GM21390 (cell line): ENCODE results near the gene COTL1.

Experiments used
- ATAC-seq: cut with Tn5 transposase; IDR thresholded peaks from one replicate; pipeline ENCODE4 v1.9.1; 2021; ENCODE audit not compliant: unreplicated experiment

Gene COTL1, protein sequence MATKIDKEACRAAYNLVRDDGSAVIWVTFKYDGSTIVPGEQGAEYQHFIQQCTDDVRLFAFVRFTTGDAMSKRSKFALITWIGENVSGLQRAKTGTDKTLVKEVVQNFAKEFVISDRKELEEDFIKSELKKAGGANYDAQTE

DNA sequence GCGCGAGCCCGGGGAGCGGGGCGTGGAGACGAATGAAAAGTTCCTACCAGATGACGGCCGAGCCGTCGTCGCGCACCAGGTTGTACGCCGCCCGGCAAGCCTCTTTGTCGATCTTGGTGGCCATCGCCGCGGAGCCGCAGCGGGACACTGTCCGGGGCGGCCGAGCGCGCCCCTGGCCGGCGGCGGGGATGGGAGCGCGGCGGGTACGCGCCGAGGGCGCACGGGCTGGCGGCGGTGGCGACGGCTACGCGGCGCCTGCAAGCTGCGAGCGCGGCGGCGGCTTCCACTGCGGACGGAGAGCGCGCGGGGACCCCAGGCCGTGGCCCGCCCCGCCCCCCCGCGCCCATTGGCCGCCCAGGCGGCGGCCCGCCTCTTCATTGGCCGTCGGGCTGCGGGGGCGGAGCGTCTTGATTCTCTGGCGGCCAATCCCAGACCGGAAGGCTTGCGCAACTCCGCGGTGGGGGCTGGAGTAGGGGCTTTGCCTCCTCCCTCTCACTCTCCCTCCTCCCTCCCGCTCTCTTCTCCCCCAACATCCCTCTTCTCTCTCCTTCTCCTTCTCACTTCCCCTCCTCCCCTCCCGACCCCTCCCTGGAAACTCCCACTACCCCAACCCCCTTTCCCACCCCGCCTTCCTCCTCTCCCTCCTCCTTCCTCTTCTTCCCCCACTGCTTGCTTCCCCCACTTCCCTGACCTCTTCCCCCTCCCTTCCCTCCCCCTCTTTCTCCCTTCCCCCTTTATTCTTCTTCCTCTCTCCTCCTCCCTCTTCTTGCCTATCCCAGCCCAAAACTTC lies at the start of gene COTL1:
COTL1 (minus strand) TSS at position 288 of the 790 bp plus-strand sequence; CDS start at position 124, 164 bp downstream.
- peak; percentile 78 for ATAC-seq

DNA sequence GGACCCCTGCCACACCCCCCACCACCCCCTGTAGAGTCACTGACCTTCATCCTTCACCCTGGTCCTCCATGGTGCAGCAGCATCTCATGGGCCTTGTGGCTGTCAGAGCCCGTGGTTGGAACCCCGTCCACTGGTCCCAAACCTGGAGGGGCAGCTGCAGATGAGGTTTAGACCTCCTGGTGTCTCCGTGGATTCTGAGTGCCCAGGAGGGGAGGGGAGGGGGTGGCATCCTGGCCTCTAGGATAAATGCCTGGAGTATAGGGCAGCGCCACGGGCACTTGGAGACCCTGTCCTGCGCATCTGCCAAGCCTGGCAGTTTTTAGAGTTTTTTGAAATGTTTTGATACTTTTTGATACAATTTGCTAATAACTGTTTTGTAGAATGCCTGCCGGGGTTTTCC lies 48.0 kb upstream of the COTL1 start:
- ATAC-seq = no peak

GRCh38 chr16:84665359-84665758 lies 47.5 kb upstream of the COTL1 start:
- ATAC-seq = no peak

DNA sequence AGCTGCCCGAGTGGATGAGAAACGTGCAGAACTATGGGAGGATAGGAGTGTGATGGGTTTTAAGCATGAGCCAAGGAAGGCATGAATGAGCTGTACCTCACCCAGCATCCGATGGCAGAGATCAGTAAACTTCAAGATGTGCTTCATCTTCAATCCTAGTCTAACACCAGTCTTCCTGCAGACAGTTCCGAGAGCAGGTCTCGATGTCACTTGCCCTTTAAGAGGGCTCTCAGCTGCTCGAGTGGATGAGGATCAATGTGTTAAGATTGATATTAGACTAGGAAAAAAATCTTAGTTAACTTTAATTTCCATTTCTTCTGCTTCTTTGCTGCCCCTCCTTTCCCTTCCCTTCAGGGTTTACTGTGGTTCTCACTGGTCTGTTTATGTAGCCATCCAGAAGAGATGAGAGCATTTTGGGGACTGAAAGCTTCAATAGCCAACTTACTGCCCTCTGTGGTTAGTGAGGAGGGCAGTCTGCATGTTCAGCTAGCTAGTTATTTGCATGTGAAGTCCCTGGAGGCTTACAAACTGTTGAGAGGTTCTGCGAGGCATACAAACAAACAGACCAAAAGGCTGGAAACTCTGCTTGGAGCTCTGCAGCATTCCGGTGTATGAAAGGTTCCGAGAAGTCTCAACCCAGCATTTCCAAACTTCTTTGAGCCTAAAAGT lies 45.7 kb upstream of the COTL1 start:
- ATAC-seq = peak; percentile 95

DNA sequence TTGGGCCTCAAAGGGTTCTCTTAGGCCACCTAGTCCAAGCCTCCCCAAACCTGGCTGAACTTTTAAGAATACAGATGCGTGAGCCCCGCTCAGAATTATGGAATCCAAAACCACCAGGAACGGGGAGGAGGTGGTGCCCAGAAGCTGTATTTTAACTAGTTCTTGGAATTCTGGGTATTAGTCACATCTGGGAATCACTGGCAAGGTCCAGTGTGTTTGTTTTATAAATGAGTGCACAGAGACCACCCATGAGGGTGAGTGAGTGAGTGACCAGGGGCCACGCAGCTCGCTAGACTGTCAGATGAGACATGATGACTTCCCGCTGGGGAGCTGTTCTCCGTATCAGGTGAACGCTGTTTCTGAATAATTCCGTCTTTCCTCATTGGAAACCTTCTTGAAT lies 44.6 kb upstream of the COTL1 start:
- no peak for ATAC-seq

GRCh38 chr16:84661418-84662060 lies 43.7 kb upstream of the COTL1 start:
- no peak for ATAC-seq

DNA sequence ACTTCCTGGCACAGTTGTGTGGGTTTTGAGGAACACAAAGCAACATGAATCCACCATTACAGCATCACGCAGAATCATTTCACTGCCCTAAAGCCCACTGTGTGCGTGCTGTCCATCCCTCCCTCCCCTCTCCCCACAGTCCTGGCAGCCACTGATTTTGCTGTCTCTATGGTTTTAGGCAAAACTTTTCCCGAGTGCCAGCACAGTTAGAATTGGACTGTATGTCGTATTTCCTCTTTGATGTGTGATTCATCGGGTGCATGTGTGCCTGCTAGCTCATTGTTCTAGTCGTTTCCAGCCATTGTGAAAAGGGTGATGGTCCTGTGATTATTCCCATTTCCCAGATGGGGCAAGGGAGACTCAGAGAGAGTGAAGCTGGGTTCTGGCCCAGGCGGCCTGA lies 43.1 kb upstream of the COTL1 start:
- no peak for ATAC-seq

- no peak for ATAC-seq
These were observed 41.9 kb upstream of the COTL1 start for GRCh38 chr16:84659656-84660300.

- ATAC-seq = no peak
These were observed 40.8 kb upstream of the COTL1 start for GRCh38 chr16:84658690-84659089.

DNA sequence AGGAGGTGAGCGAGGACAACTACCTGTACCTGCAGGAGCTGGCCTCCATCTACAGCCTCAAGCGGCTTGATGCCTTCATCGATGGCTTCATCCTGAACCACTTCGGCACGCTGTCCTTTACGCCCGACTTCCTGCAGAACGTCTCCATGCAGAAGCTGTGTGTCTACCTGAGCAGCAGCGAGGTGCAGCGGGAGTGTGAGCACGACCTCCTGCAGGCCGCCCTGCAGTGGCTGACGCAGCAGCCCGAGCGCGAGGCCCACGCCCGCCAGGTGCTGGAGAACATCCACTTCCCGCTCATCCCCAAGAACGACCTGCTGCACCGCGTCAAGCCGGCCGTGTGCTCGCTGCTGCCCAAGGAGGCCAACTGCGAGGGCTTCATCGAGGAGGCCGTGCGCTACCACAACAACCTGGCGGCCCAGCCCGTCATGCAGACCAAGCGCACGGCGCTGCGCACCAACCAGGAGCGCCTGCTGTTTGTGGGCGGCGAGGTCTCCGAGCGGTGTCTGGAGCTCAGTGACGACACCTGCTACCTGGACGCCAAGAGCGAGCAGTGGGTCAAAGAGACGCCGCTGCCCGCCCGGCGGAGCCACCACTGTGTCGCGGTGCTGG lies 39.5 kb upstream of the COTL1 start:
- no peak for ATAC-seq

- ATAC-seq = no peak
These were observed 38.8 kb upstream of the COTL1 start for GRCh38 chr16:84656649-84657048.

DNA sequence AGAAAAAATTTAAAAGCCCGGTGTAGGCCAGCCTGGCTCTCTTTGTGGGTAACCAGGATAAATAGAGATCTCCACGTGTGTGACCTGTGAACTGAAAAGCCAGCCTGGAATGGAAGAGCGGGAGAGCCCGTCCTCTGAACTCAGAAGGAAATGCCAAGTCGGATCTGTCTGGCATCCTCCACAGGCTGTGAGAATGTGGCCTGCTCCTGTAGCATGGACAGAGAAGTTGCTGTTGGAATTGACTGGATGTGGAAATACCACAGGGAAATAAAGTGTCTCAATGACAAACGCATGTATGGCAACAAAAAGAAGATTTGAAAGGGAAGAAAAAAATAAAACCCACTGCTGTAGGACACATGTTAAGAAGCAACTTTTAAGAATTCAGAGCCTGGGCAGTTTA lies 37.1 kb upstream of the COTL1 start:
- ATAC-seq = no peak

- ATAC-seq = no peak
These were observed 36.4 kb upstream of the COTL1 start for GRCh38 chr16:84654238-84654637.

- no peak for ATAC-seq
These were observed 34.7 kb upstream of the COTL1 start for GRCh38 chr16:84652566-84652965.

GRCh38 chr16:84650062-84650991 lies 32.4 kb upstream of the COTL1 start:
- no peak for ATAC-seq

DNA sequence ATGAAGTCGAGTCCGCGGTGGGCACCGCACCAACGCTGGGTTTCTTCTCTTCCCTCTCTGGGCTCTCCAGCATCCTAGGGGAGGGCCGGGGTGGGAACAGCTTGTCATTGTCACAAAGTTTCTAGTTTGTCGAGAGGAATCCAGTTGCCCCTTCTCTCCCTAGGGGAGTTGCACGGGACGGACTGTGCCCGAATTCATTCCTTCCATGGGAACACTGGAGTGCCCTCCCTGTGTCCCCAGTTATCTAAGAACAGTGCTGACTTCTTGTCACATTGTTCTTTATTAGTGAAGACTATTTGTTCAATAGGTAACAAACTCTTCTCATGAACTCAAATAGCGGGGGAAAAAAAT lies 31.6 kb upstream of the COTL1 start:
- ATAC-seq = no peak

- ATAC-seq = peak; percentile 68
These were observed 31.0 kb upstream of the COTL1 start for GRCh38 chr16:84648595-84649510.

DNA sequence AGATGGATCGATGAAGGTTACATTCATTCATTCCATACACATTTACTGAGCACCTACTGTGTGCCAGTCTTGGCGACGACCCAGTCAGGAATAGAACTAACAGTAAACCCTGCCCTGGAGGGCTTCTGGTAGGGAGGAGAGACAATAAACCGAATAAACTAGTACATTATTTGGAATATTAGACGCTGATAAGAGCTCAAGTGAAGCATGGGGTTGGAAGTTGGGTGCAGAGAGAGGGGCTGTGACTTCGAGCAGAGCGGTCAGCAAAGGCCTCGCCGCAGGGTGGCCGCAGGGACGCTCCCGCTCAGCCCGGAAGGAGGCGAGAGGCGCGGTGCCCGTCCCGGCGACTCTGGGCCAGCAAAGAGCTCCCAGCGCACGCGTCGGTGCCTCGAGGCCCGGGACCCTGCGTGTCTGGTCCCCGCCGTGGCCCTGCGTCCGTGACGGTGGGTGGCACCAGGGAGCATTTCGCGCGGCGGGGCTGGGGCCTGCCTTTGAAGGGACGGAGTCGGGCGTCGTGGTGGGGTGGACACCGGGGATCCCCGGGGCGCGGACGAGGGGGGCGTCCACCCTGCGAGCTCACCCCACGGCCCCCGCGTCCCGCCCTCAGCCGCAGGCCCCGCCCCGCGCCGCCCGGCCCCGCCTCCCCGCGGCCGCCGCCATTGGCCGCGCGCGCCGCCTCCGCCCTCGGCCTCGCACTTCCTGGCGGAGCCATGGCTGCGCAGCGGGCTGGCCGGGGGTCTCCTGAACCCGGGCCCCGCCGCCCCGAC lies 30.1 kb upstream of the COTL1 start, which contains the start of gene KLHL36:
KLHL36 (plus strand) TSS at position 684 of the 767 bp plus-strand sequence. CDS start 2,357 bp downstream, outside the sequence.
- peak; percentile 84 for ATAC-seq
